BJ (cell line): ENCODE results near the gene IL18RAP. TPM values are rescaled to one million over a fixed set of nuclear protein-coding genes. Genes with fewer than 3 reads are reported as not detected.

Experiments used
- CTCF ChIA-PET: fragments of 350-600 bp; formaldehyde crosslinking; extraction: SDS; loops from one replicate; lab custom pipeline; 2021; ENCODE audit warnings: antibody characterized with exemption, inconsistent platforms; lab: Yijun Ruan, JAX
- POLR2A ChIA-PET: fragments of 300-600 bp; sonication (Branson Sonifier 250); formaldehyde crosslinking; extraction: SDS; loops from one replicate; lab custom pipeline; 2021; ENCODE audit warnings: antibody characterized with exemption; lab: Charles Lee
- DNase-seq: peaks from one replicate; pipeline ENCODE4 v3.0.0-alpha.2; 2011; ENCODE audit warnings: low read depth
- H3K27me3 ChIP-seq: 2 replicates; pipeline ENCODE4 v1.6.0; 2011; ENCODE audit warnings: low read length; ENCODE audit not compliant: control insufficient read depth, insufficient read depth
- H3K36me3 ChIP-seq: 2 replicates; pipeline ENCODE4 v1.5.1; 2011; ENCODE audit warnings: low read length; ENCODE audit not compliant: control insufficient read depth, insufficient read depth
- H3K4me3 ChIP-seq: 2 replicates; pipeline ENCODE4 v1.5.1; 2011; ENCODE audit warnings: low read depth, mild to moderate bottlenecking, control low read depth, low read length
- CTCF ChIP-seq: IDR thresholded peaks from 2 replicates; pipeline ENCODE4 v1.5.1; 2011; ENCODE audit warnings: low read depth, mild to moderate bottlenecking, control low read depth, inconsistent platforms, low read length, moderate library complexity; ENCODE audit not compliant: insufficient read depth
- polyA plus RNA-seq: library from polyadenylated mRNA; depleted of rRNA; stranded (reverse); fragments of >200 nt; gene quantifications from 2 replicates; pipeline ENCODE4 v1.2.3, GENCODE V29; 2011

The IL18RAP gene
- polyA plus RNA-seq, 1 experiment, result not detected

- Histone ChIP-seq H3K27me3 (no peaks in the 10 kb centered on the region), H3K4me3 (no peak overlapping the region), H3K36me3 (no peaks in the 10 kb centered on the region)
- ChIA-PET CTCF (no interaction called here), POLR2A (no interaction called here)
- TF ChIP-seq CTCF, result no peak
- DNase-seq, result no peak
Observed at GRCh38 chr2:102421890-102422759, 835 bp upstream of the IL18RAP start.

GRCh38 chr2:102423368-102423767, 408 bp downstream of the IL18RAP start:
- Histone ChIP-seq H3K27me3 (no peaks in the 10 kb centered on the region), H3K4me3 (no peak overlapping the region), H3K36me3 (no peaks in the 10 kb centered on the region)
- no peak for DNase-seq
- POLR2A ChIA-PET, result no interaction called here
- CTCF ChIA-PET, result no interaction called here
- TF ChIP-seq CTCF, result no peak

- ChIA-PET CTCF (no interaction called here), POLR2A (no interaction called here)
- no peak for DNase-seq
Observed at GRCh38 chr2:102424754-102425153, 1.8 kb downstream of the IL18RAP start.

GRCh38 chr2:102425441-102426132, 2.6 kb downstream of the IL18RAP start:
- H3K4me3 ChIP-seq, result no peak overlapping the region
- ChIA-PET CTCF (no interaction called here), POLR2A (no interaction called here)
- no peaks in the 10 kb centered on the region for H3K36me3 ChIP-seq
- DNase-seq, result no peak
- TF ChIP-seq CTCF, result no peak
- H3K27me3 ChIP-seq, result no peaks in the 10 kb centered on the region

More at GRCh38 chr2:102424754-102425153, 1.8 kb downstream of the IL18RAP start:
- no peaks in the 10 kb centered on the region for H3K36me3 ChIP-seq
- TF ChIP-seq CTCF, result no peak
- no peak overlapping the region for H3K4me3 ChIP-seq
- H3K27me3 ChIP-seq, result no peaks in the 10 kb centered on the region

- H3K4me3 ChIP-seq, result no peak overlapping the region
- DNase-seq, result no peak
- no peaks in the 10 kb centered on the region for H3K27me3 ChIP-seq
- no peaks in the 10 kb centered on the region for H3K36me3 ChIP-seq
- TF ChIP-seq CTCF, result no peak
- CTCF ChIA-PET, result no interaction called here
- POLR2A ChIA-PET, result interaction anchor here (0.6 kb wide), 1 partner anchor 12 kb away, joined by 4 read pairs; no protein-coding TSS in a partner anchor
Observed at GRCh38 chr2:102427249-102427648, 4.3 kb downstream of the IL18RAP start.
